PC-3 (cell line): ENCODE measurements around the gene TSNAX.

Experiments used
- CTCF ChIP-seq: fragments of 300-600 bp; sonication (generic); conservative IDR thresholded peaks from 2 replicates; pipeline ENCODE4 v1.5.1; 2017; ENCODE audit warnings: antibody characterized with exemption, low read depth, mild to moderate bottlenecking, low read length
- EZH2 ChIP-seq: fragments of 300-600 bp; sonication (generic); IDR thresholded peaks from one replicate; pipeline ENCODE4 v1.6.1; 2017; ENCODE audit warnings: antibody characterized with exemption, mild to moderate bottlenecking, low read length; ENCODE audit not compliant: unreplicated experiment
- EZH2phosphoT487 ChIP-seq: fragments of 300-600 bp; sonication (generic); IDR thresholded peaks from 2 replicates; pipeline ENCODE4 v1.6.1; 2018; ENCODE audit warnings: mild to moderate bottlenecking, antibody characterized with exemption, low read length, borderline replicate concordance

DNA sequence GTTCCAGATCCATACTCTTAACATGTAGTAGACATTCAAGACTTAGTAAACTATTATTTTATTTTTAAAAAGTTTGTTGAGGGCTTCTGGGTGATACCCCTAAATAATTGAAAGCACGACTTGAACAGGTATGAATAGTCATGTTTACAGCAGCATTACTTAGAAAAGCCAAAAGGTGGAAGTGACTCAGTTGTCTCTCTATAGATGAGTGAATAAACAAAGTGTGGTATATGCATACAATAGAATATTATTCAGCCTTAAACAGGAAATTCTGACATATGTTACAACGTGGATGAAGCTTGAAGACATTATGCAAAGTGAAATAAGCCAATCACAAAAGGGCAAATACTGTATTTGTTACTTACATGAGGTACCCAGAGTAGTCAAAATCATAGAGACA is 26.5 kb downstream of the TSNAX start:
- TF ChIP-seq CTCF (no peak), EZH2 (no peak), EZH2phosphoT487 (no peak)
